ENCODE data around the gene RNF157. TPM values are rescaled to one million over a fixed set of nuclear protein-coding genes. Genes with fewer than 3 reads are reported as not detected.
A peak's percentile ranks its signal among the peaks of the same experiment; 100 is the strongest.

RNF157 gene
- total RNA-seq, 4 donors from 2014 or later, result 50.5 to 142 (median 85.3) TPM

GRCh38 chr17:76182016-76182764 is 58.1 kb downstream of the RNF157 start:
- Histone ChIP-seq H3K9me3 (no peaks in the 10 kb centered on the region), H3K27ac (peak overlapping the region; percentile 8 to 39 (median 26)), H3K36me3 (no peaks in the 10 kb centered on the region), H3K4me1 (peaks cover 17 to 35% of the 10 kb centered on the region in 2 donors), H3K4me3 (no peak overlapping the region), H3K27me3 (no peaks in the 10 kb centered on the region)
- peak; percentile 85 to 87 for ATAC-seq
- TF ChIP-seq POLR2A (IDR thresholded peaks at IDR 0.05) (no peak), CTCF (IDR thresholded peaks at IDR 0.05 in 4 of 5, conservative IDR thresholded peaks at IDR 0.05 in 1 of 5) (peak; percentile 74 to 84 (median 77))
- DNase-seq, result peak; percentile 75 to 89
- in situ Hi-C loops (cut with MboI; ENCODE audit: low sequenced_read_pairs in 4 of 4), result loop anchor here in 2 of 4 donors (10.0 kb wide), 2 partner anchors 67 to 103 kb away; no protein-coding TSS in a partner anchor
- intact Hi-C loops (cut with DNase I; ENCODE audit: low total_unique reads), result loop anchor here (1.0 to 2.0 kb wide), 2 partner anchors 97 to 375 kb away; no protein-coding TSS in a partner anchor

- TF ChIP-seq POLR2A (IDR thresholded peaks at IDR 0.05), result no peak
- no peak for TF ChIP-seq CTCF (IDR thresholded peaks at IDR 0.05 in 4 of 5, conservative IDR thresholded peaks at IDR 0.05 in 1 of 5)
- Histone ChIP-seq H3K27me3 (no peaks in the 10 kb centered on the region), H3K4me3 (no peak overlapping the region), H3K36me3 (no peaks in the 10 kb centered on the region), H3K27ac (no peak overlapping the region), H3K4me1 (peaks cover 17 to 25% of the 10 kb centered on the region in 2 donors), H3K9me3 (no peaks in the 10 kb centered on the region)
- ATAC-seq (no peak), DNase-seq (no peak)
- in situ Hi-C loops (cut with MboI; ENCODE audit: low sequenced_read_pairs in 4 of 4) (loop anchor here in 2 of 4 donors (10.0 kb wide), 2 partner anchors 65 to 105 kb away; no protein-coding TSS in a partner anchor), intact Hi-C loops (cut with DNase I; ENCODE audit: low total_unique reads) (loop anchor here (2.0 kb wide), 1 partner anchor 59 kb away; no protein-coding TSS in a partner anchor)
These were observed 60.5 kb downstream of the RNF157 start for GRCh38 chr17:76179496-76180467.

- in situ Hi-C loops (cut with MboI; ENCODE audit: low sequenced_read_pairs in 4 of 4), result no loop called here
- H3K4me3 ChIP-seq, result no peak overlapping the region
- TF ChIP-seq POLR2A (IDR thresholded peaks at IDR 0.05), result no peak
- TF ChIP-seq CTCF (IDR thresholded peaks at IDR 0.05 in 4 of 5, conservative IDR thresholded peaks at IDR 0.05 in 1 of 5), result no peak
- H3K36me3 ChIP-seq, result no peaks in the 10 kb centered on the region
- intact Hi-C loops (cut with DNase I; ENCODE audit: low total_unique reads), result no loop called here
- no peaks in the 10 kb centered on the region for H3K27me3 ChIP-seq
- H3K9me3 ChIP-seq, result no peaks in the 10 kb centered on the region
- ATAC-seq, result no peak
- H3K4me1 ChIP-seq, result peaks cover 14% of the 10 kb centered on the region in 2 donors
- DNase-seq, result no peak
- no peak overlapping the region for H3K27ac ChIP-seq
These were observed 62.2 kb downstream of the RNF157 start for GRCh38 chr17:76178124-76178523.

- TF ChIP-seq CTCF (IDR thresholded peaks at IDR 0.05 in 4 of 5, conservative IDR thresholded peaks at IDR 0.05 in 1 of 5) (no peak), POLR2A (IDR thresholded peaks at IDR 0.05) (no peak)
- H3K9me3 ChIP-seq, result no peaks in the 10 kb centered on the region
- H3K4me3 ChIP-seq, result no peak overlapping the region
- H3K27ac ChIP-seq, result no peak overlapping the region
- no peak for ATAC-seq
- peaks cover 8 to 14% of the 10 kb centered on the region in 2 donors for H3K4me1 ChIP-seq
- H3K36me3 ChIP-seq, result peaks cover 0 to 2% of the 10 kb centered on the region in 2 donors
- in situ Hi-C loops (cut with MboI; ENCODE audit: low sequenced_read_pairs in 4 of 4) (no loop called here), intact Hi-C loops (cut with DNase I; ENCODE audit: low total_unique reads) (no loop called here)
- no peak for DNase-seq
- no peaks in the 10 kb centered on the region for H3K27me3 ChIP-seq
These were observed 63.4 kb downstream of the RNF157 start for GRCh38 chr17:76176701-76177574.

Measured in gastrocnemius medialis (tissue), 4 donors.